CD4-positive, alpha-beta T cell treated with Interleukin-17A for 4 hours (primary cell): ENCODE data around the gene ATXN7L1.
A peak's percentile ranks its signal among the peaks of the same experiment; 100 is the strongest.
"Not testable (repeated sequence)": the region's sequence is repeated elsewhere in the genome, so short reads cannot be mapped to it uniquely, and the experiment has no call there.

Experiments
- DNase-seq: peaks from one replicate; pipeline ENCODE4 v3.0.0-alpha.2; 2020; ENCODE audit warnings: mixed read lengths

ATXN7L1 gene

DNA sequence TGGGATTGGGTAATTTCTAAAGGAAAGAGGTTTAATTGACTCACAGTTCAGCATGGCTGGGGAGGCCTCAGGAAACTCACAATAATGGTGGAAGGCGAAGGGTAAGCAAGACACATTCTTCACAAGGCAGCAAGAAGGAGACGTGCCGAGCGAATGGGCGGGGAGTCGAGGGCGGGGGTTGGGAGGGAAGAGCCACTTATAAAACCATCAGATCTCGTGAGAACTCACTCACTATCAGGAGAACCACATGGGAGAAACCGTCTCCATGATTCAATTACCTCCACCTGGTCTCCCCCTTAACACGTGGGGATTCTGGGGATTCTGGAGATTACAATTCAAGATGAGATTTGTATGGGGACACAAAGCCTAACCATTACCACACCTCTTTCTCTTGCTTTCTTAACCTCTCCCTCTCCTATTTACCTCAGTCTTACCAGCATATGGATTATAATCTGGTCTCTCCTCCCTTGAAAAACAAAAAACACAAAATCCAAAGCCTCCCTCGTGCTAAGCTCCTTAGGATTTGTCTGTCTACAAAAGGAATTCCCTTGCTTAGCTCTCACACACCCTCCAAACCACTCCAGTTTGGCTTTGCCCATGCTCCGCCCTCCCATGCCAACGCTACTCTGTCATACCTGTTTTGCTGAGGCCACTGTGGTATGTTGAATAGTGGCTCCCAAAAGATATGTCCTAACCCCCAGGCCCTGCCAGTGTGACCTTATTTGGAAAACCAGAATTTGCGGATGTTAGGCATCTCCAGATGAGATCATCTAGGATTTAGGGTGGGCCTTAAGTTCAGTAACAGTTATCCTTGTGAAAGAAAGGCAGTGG, 275.5 kb downstream of the ATXN7L1 start:
- no peak for DNase-seq

DNA sequence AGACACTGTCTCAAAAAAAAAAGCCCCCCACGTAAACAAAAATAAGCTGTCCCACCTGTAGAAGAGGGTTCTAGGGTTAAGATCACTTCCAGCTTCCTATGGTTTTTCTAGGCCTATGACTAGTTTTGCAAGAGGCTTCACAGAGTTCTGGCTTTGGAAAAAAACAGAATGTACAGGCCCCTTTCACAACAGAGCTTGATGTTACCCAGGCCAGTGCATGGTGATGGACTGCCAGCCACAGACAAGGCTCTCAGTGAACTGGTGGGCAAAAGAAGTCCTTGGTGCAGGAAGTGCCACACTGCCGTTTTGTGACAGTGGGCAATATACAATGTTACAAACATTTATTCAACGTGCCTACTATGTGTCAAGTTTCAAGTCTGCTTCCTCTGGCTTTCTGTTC, 276.8 kb downstream of the ATXN7L1 start:
- DNase-seq: no peak

DNA sequence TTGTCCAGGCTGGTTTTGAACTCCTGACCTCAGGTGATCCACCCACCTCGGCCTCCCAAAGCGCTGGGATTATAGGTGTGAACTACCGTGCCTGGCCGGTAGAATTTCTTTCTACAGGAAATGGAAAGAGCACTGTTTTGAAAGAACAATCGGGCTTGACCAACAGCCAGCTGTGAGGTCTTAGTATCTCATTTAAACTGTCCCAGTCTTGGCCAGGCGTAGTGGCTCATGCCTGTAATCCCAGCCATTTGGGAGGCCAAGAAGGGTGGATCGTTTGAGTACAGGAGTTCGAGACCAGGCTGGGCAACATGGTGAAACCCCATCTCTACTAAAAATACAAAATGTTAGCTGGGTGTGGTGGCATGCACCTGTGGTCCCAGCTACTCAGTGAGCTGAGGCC, 277.3 kb downstream of the ATXN7L1 start:
- DNase-seq: not testable (repeated sequence)

DNA sequence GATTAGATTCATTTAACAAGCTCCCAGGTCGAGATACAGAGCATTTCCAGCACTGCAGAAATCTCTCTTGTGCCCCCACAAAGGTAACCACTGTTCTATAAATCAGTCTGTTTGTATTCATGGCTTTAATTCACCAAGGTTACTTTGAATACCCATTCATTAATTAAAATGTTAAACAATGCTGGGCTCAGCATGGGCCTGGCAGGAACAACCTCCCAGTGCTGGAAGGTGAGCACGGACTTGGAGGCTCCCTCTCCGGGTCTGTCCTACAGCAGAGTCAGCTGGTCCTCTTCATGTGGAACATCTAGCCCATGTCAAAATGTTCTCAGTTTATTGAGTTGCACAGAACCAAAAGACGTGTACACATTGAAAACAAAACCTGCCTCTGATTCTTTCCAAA, 279.5 kb downstream of the ATXN7L1 start:
- no peak for DNase-seq

DNA sequence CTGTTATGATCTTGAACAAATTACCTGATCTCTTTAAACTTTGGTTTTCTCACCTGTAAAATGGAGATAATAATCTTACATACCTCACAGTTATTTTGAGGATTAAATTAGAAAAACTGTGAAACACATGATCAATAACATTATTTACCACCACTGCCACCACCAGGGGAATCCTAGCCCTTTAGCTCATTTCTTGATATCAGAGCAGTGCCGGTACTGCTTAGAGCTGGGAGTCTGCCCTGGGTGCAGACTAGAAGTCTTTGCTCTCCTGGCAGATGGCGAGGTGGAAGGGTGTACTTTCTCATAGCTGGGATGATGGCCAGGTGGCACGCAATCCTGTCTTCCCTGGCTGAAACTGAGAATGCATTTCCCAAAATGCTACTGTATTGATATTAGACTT, 282.4 kb downstream of the ATXN7L1 start:
- no peak for DNase-seq

DNA sequence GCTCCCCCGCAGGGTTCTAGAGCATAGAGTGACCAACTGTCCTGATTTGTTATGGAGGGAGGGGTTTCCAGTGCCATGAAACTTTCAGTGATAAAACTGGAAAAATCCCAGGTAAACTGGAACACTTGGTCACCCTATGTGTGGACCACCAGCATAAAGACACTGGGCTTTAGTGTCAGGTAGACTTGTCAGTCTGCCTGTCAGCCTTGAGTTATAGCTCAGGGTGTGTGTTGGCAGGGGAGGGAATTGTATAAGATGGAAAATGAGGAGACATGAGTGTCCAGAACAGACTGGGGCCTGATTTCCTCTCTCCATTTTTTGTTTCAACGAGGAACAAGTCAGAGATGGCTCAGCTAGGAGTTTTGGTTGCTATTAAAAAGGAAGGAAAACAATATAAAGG, 284.9 kb downstream of the ATXN7L1 start:
- no peak for DNase-seq

DNA sequence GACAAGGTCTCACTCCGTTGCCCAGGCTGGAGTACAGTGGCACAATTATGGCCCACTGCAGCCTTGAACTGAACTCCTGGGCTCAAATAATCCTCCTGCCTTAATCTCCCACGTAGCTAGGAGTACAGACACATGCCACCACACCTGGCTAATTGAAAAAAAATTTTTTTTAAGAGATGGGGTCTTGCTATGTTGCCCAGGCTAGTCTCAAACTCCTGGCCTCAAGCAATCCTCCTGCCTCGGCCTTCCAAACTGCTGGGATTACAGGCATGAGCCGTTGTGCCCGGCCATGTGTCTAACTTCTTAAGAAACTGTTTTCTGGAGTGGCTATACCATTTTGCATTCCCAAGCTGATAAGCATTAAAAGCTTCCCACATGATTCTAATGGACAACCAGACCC, 285.6 kb downstream of the ATXN7L1 start:
- DNase-seq: no peak

DNA sequence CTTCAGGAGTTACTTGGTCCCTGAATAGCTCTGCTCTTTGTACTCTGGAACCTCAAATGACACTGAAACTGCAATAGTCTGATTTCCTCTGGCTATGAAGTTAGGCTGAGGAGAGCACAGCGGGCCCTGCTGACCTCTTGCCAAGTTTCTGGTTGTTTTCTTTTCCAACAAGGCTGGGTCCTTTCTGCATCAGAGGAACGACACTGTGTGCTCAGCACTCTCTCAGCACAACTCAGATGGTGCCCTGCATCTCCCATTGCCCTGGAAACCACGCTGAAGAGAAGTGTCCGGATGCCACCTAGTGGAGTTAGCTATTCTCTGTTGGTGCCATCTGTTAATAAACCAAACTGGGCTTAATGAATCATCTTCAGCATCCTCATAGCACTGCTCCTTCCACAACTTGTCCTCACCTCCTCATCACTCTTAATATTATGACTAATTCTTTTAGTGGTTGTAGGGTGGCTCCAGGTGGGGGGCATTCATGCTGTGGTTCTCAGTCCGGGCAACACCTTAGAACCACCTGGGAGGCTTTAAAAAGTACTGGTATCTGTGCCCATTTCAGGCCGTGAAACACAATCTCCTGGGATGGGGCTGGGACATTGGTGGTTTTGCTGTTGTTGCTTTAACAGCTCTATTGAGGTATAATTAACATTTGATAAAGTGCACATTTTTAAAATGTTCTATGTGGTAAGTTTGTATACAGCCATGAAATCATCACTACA, 286.9 kb downstream of the ATXN7L1 start:
- DNase-seq: peak; percentile 51

DNA sequence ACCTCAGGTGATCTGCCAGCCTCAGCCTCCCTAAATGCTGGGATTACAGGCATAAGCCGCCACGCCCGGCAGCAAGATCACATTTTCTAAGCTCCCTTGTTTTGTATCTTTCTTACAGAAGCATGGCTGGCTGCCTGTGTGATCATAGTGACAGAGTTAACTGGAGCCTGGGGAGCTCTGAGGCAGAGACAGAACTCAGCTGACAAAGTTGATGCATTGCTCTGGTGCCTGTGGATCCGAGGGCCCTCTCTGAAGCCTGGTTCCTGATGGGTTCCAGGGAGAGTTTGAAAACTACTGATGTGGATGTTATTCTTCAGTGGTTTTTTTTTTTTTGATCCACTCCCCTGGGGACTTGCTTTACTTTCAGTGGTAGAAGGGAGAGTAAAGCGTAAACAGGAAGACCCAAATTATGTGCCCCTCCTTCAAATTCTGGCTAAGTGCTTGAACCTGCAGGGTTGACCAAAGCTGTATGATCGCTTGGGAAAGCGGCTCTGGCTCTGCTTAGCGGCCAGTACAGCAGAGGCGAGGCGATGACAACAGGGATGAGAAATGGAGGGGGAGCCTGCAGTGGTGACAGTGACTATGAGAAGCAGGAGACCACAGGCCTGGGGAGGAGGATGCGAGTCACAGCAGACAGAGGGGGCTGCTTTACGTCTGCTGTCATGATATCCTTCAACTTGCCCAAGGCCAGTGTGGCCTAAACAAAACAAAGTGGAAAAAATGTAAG, 288.3 kb downstream of the ATXN7L1 start:
- no peak for DNase-seq

DNA sequence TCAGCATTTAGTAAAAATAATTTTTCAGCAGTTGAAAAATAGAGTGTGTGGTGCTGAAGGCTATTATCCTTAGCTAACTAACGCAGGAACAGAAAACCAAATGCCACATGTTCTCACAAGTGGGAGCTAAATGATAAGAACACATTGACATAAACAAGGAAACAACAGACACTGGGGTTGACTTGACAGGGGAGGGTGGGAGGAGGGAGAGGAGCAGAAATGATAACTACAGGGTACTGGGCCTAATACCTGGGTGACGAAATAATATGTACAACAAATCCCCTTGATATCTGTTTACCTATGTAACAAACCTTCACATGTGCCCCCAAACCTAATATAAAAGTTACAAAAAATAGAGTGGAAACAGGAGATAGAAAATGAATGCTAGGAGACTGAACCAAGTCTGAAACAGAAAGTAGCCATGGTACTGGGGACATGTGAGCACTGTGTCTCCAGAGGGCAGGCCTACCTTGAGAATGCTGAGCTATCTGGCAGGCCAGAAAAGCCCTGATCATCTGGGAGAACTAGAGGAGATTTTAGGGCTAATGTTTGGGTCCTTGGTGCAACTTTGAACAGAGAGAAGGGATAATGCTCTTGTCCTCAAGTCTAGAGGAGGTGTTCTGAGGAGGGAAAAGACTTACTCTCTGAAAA, 290.4 kb downstream of the ATXN7L1 start:
- DNase-seq: no peak

DNA sequence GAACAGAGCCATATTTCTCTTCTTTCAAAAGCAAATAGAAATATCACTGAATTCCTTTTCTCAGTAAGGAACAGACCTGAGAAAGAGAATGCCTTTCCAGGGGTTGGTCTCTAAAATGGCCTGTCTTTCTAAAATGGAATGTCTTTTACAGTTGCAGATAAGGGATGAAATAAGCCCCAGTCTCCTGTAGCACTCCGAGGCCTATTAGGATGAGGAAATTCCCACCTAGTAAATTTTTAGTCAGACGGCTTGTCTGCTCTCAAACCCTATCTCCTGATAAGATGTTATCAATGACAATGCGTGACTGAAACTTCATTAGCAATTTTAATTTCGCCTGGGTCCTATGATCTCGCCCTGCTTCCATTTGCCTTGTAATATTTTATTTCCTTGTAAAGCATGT, 292.2 kb downstream of the ATXN7L1 start:
- DNase-seq: no peak

DNA sequence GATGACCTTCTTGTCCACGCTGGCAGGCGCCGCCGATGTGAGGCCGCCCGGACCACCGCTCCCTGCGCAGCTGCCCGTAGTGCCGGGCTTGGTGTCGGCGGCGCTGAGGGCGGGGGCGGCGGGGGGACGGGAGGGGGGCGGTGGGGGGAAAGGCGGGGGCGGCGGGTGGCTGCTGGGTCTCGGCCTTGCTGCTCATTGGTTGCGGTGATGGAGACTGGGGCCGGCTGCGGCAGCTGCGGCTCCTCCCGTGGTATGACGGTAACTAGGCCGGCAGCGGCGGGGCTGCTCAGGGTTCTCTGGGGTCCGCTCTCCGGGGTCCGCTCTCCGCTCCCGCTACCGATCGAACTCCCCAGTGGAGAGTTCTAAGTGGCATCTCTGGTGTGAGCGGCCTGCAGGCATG, 293.3 kb downstream of the ATXN7L1 start:
- no peak for DNase-seq

DNA sequence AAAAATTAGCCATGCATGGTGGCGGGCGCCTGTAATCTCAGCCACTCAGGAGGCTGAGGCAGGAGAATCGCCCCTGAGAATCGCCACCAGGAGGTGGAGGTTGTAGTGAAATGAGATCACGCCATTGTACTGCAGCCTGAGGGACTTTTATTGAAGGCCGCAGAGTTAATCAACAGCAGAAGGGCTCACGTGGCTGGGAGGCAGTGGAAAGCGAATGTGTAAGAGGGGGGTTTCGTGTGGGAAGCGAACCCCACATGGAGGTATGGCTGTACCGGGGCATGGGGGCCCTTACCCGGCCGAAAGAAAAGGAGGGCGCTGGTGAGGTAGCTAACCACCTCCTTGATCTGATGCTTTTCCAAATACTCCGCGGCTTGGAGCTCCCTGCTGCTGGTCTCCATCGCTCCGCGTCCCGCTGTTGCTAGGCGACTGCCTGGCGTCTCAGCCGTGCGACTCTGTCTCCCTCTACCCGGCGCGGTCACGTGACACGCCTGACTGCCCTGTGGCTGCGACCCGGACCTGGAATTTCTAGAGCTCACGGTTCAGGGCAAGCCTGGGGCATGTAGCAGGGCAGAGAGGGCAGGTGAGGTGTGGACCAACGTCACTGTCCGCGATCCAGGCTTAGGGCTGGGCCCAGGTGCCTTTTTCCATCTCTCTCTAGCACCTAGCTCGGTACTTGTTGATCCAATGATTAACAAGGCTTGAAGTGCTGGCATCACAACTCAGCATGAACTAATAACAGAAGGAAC, 295.2 kb downstream of the ATXN7L1 start, which contains the start of gene EFCAB10:
EFCAB10 (minus strand) TSS at position 428 of the 746 bp plus-strand sequence; CDS start at position 398, 30 bp downstream.
- peak; percentile 47 for DNase-seq

DNA sequence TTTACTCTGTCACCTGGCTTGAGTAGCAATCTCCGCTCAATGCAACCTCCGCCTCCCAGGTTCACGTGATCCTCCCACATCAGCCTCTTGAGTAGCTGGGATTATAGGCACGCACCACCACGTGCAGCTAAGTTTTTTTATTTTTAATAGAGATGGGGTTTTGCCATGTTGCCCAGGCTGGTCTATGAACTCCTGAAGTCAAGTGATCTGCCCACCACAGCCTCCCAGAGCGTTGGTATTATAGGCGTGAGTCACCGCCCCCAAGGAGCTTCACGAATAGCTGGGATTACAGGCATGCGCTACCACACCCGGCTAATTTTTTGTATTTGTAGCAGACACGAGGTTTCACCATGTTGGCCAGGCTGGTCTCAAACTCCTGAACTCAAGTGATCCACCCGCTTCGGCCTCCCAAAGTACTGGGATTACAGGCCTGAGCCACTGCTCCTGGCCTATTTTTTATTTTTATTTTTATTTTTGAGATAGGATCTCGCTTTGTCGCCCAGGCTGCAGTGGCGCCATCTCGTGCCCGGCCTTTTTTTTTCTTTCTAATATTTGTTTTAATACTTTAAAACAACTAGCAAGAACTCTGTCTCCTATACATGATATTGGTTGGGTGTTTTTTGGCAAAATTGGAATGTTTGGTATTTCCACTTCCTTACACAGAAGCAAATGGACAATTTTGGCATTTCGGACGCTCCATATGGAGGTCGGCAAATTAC, 296.2 kb downstream of the ATXN7L1 start:
- no peak for DNase-seq

DNA sequence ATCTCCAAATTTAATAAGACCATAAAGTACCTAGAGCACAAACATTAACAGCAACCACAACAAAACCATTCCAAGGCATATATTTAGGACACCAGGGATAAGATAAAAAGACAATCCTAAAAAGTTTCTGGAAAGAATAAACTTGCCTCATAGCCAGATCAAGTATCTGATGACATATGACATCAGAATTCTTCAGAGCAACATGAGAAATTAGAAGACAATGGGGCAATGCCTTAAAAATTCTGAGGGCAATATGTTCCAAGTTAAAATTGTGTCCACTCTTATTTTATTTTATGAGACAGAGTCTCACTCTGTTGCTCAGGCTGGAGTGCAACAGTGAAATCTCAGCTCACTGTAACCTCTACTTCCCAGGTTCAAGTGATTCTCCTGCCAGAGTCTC, 297.9 kb downstream of the ATXN7L1 start:
- DNase-seq: no peak

DNA sequence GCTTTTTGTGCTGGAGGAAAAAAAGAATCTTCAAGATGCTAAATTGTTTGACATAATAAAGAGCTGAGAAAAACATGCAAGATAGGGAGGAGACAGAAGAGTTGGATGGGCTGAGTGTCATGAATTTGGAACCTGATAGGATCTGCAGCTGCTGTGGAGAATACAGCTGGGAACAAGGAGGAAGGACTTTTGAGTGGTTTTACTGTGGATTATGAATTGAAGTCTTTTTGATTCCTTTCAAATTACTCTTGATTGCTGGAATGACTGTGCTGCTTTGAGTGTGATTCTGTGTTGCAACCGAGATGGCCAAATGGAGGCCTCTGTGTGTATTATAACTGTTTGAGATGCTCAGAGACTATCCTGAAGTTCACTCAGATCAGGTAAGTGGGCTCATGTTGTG, 299.1 kb downstream of the ATXN7L1 start:
- no peak for DNase-seq

DNA sequence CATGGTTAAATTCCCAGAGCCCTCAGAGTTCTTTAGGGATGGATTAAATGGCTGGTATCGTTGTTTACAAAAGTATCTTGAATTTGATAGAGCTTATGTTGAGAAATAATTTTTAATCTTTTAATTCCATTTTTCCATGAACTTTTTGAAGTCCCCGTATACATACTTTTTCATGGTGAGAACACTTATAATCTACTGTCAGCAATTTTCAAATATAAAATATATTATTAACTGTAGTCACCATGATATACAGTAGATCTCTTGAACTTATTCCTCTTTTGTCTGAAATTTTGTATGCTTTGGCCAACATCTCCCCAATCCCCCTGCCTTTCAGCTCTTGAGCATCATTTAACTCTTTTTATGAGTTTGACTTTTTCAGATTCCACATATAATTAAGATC, 304.5 kb downstream of the ATXN7L1 start:
- DNase-seq: no peak

DNA sequence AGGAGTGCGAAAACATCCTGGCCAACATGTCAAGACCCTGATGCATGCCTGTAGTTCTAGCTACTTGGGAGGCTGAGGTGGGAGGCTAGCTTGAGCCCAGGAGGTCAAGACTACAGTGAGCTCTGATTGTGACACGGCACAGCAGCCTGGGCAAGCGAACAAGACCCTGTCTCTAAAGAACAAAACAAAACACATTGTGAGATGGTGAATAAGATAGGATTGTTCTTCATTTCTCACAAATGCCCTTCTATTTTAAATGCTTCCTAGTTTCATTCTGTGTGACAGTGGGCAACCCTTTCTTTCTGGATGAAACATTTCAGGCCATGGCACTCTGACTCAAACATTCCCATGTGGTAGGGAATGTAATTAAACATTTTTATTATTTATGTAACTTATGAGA, 308.6 kb downstream of the ATXN7L1 start:
- no peak for DNase-seq

DNA sequence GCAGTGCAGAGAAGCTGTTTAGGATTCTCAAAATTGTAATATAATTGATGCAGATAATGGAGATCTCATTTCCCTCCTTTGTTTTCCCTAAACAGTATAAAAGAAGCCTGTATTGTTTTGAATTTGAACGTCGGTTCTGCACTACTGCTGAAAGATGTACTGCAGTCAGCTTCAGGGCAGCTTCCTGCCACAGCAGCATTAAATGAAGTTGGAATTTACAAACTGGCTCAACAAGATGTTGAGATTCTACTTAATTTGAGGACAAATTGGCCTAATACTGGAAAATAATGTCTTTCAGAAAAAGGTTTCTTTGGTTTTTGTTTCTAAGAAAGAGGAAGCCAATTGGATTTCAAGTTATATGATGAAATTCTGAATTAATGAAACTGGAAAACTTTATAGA, 309.4 kb downstream of the ATXN7L1 start:
- DNase-seq: no peak

DNA sequence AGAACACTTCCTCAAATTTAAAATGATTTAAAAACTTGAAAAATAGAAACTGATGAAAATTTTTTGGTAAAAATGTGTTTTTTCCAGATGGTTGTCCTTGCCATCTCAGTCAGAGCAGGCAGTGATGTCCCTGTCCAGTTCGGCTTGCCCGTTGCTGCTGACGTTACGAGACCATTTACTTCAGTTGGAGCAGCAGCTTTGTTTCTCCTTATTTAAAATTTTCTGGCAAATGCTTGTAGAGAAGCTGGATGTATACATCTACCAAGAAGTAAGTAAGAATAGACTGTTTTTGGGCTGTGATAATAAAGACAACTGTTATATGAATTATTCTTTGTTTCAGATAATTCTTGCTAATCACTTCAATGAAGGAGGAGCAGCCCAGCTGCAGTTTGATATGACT, 311.2 kb downstream of the ATXN7L1 start:
- no peak for DNase-seq

DNA sequence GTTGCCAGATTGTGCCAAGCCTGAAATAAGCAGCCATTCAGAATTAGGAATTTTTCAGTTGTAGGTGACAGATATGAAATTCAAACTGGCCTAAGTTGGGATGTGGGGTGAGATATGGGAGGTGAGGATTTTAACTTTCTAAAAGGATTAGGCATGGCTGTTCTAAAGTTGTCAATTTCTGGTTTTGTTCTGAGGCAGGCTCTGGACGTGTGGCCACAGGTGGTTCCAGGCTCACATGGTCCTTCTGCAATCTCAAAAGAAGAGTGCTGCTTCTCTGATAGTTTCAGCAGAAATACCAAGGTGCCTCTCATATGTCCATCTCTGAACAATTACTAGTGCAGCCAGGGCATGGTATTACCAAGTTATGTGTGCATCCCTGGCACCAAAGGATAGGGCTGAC, 316.5 kb downstream of the ATXN7L1 start:
- DNase-seq: no peak
